ENCODE data around the gene BMP4.
A peak's percentile ranks its signal among the peaks of the same experiment; 100 is the strongest.

Gene BMP4

GRCh38 chr14:53946404-53947093 lies 10.1 kb downstream of the BMP4 start:
- no peak for DNase-seq (ENCODE audit: low spot score)

- no peak for DNase-seq (ENCODE audit: low spot score)
Measured at GRCh38 chr14:53946071-53946403, 10.6 kb downstream of the BMP4 start.

GRCh38 chr14:53943751-53944083 lies 12.9 kb downstream of the BMP4 start:
- no peak for DNase-seq (ENCODE audit: low spot score)

GRCh38 chr14:53942970-53943750 lies 13.5 kb downstream of the BMP4 start:
- DNase-seq (ENCODE audit: low spot score), result no peak

- DNase-seq (ENCODE audit: low spot score), result no peak
Measured at GRCh38 chr14:53938136-53938837, 18.3 kb downstream of the BMP4 start.

- DNase-seq (ENCODE audit: low spot score), result no peak
Measured at GRCh38 chr14:53934778-53935414, 21.7 kb downstream of the BMP4 start.

GRCh38 chr14:53932966-53933365 lies 23.7 kb downstream of the BMP4 start:
- no peak for DNase-seq (ENCODE audit: low spot score)

GRCh38 chr14:53929871-53930715 lies 26.5 kb downstream of the BMP4 start:
- DNase-seq (ENCODE audit: low spot score), result peak; percentile 55

- DNase-seq (ENCODE audit: low spot score), result no peak
Measured at GRCh38 chr14:53927171-53927570, 29.5 kb downstream of the BMP4 start.

GRCh38 chr14:53925201-53925766 lies 31.3 kb downstream of the BMP4 start:
- no peak for DNase-seq (ENCODE audit: low spot score)

- peak; percentile 72 for DNase-seq (ENCODE audit: low spot score)
Measured at GRCh38 chr14:53924753-53925152, 31.9 kb downstream of the BMP4 start.

- DNase-seq (ENCODE audit: low spot score), result no peak
Measured at GRCh38 chr14:53921027-53921426, 35.6 kb downstream of the BMP4 start.

- DNase-seq (ENCODE audit: low spot score), result no peak
Measured at GRCh38 chr14:53916239-53916638, 40.4 kb downstream of the BMP4 start.

- no peak for DNase-seq (ENCODE audit: low spot score)
Measured at GRCh38 chr14:53915364-53916014, 41.1 kb downstream of the BMP4 start.

- no peak for DNase-seq (ENCODE audit: low spot score)
Measured at GRCh38 chr14:53912021-53912420, 44.6 kb downstream of the BMP4 start.

GRCh38 chr14:53908416-53908815 lies 48.2 kb downstream of the BMP4 start:
- no peak for DNase-seq (ENCODE audit: low spot score)

- peak; percentile 54 for DNase-seq (ENCODE audit: low spot score)
Measured at GRCh38 chr14:53902307-53902706, 54.3 kb downstream of the BMP4 start.

- no peak for DNase-seq (ENCODE audit: low spot score)
Measured at GRCh38 chr14:53900499-53900898, 56.1 kb downstream of the BMP4 start.
